SK-N-SH treated with all-trans-retinoic acid at 6 μM for 48 hours (cell line): ENCODE measurements around the gene LY6G6C.

Experiments
- PATZ1 ChIP-seq: fragments of 250-450 bp; sonication (Bioruptor Pico); IDR thresholded peaks from 2 replicates; pipeline ENCODE4 v1.8.0; 2020; ENCODE audit warnings: mild to moderate bottlenecking, moderate library complexity, borderline replicate concordance
- RARB ChIP-seq: fragments of 250-450 bp; sonication (Bioruptor Pico); IDR thresholded peaks from 2 replicates; pipeline ENCODE4 v1.8.0; 2021; ENCODE audit warnings: mild to moderate bottlenecking, moderate library complexity
- TF ChIP-seq, protein P1 (sequence below): fragments of 250-450 bp; sonication (Bioruptor Pico); IDR thresholded peaks from 2 replicates; pipeline ENCODE4 v1.5.1; 2020; ENCODE audit warnings: low read depth, mild to moderate bottlenecking, moderate library complexity

- TF ChIP-seq, protein P1, sequence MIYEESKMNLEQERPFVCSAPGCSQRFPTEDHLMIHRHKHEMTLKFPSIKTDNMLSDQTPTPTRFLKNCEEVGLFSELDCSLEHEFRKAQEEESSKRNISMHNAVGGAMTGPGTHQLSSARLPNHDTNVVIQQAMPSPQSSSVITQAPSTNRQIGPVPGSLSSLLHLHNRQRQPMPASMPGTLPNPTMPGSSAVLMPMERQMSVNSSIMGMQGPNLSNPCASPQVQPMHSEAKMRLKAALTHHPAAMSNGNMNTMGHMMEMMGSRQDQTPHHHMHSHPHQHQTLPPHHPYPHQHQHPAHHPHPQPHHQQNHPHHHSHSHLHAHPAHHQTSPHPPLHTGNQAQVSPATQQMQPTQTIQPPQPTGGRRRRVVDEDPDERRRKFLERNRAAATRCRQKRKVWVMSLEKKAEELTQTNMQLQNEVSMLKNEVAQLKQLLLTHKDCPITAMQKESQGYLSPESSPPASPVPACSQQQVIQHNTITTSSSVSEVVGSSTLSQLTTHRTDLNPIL (CRISPR knock-in tag), result no peak
- TF ChIP-seq PATZ1 (no peak), RARB (no peak)
Observed at GRCh38 chr6:31762356-31762755, 40.8 kb upstream of the LY6G6C start, which contains the start of gene SAPCD1.
